ENCODE results near the gene PGD. TPM values are rescaled to one million over a fixed set of nuclear protein-coding genes. Genes with fewer than 3 reads are reported as not detected.

PGD gene
- total RNA-seq, 1 donor from 2014 or later: 199 TPM

DNA sequence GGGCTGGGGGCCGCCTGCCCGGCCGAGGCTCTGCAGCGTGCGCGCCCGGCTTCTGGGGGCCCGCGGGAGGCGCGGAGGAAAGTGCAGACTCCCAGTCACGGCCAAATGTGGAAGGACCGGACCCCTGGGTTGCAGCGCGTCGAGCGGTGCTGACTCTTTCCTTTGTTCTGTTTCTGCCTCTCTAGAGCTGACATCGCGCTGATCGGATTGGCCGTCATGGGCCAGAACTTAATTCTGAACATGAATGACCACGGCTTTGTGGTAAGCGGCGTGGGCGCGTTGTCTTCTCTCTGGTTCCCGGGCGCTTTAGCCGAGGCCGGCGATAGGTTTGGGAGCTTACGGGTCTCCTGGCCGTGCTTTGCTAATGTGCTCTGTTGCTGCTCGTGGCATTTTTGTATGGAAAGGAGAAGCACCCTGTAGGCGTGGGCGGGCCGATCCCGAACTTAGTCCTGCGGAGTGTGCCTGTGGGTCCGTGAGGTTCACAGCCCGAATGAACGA lies 629 bp downstream of the PGD start:
- peaks cover 43% of the 10 kb centered on the region for H3K4me1 Mint-ChIP-seq (ENCODE audit: unreplicated experiment)
- H3K36me3 Mint-ChIP-seq (ENCODE audit: unreplicated experiment): peaks cover 19% of the 10 kb centered on the region
- no peaks in the 10 kb centered on the region for H3K27me3 Mint-ChIP-seq (ENCODE audit: unreplicated experiment)
- no peaks in the 10 kb centered on the region for H3K9me3 Mint-ChIP-seq (ENCODE audit: unreplicated experiment)
- TF ChIP-seq, protein P1, sequence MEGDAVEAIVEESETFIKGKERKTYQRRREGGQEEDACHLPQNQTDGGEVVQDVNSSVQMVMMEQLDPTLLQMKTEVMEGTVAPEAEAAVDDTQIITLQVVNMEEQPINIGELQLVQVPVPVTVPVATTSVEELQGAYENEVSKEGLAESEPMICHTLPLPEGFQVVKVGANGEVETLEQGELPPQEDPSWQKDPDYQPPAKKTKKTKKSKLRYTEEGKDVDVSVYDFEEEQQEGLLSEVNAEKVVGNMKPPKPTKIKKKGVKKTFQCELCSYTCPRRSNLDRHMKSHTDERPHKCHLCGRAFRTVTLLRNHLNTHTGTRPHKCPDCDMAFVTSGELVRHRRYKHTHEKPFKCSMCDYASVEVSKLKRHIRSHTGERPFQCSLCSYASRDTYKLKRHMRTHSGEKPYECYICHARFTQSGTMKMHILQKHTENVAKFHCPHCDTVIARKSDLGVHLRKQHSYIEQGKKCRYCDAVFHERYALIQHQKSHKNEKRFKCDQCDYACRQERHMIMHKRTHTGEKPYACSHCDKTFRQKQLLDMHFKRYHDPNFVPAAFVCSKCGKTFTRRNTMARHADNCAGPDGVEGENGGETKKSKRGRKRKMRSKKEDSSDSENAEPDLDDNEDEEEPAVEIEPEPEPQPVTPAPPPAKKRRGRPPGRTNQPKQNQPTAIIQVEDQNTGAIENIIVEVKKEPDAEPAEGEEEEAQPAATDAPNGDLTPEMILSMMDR (IDR thresholded peaks at IDR 0.05): no peak
- H3K27ac Mint-ChIP-seq (ENCODE audit: unreplicated experiment): peak overlapping the region; percentile 90
- no peak for DNase-seq (ENCODE audit: extremely low spot score, unreplicated experiment)
- peak overlapping the region; percentile 91 for H3K4me3 Mint-ChIP-seq (ENCODE audit: unreplicated experiment)

DNA sequence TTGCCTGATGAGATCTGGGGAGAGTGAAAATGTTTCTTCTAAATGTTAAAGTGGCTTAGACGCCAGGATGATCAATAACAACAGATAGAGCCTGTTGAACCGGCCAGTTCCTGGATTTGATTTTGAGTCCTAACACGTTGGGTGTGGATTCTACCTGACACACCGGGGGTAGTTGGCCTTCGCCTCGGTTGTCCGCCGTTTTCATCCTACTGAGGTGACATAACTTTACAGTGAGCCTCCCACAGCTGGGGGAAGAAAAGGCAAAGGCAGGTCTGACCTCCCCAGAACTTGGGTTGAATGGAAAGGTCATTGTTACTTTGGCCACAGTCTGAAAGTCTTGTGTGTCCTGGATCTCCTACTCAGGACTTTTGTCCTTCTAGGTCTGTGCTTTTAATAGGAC lies 1.1 kb downstream of the PGD start:
- Mint-ChIP-seq H3K9me3 (ENCODE audit: unreplicated experiment) (no peaks in the 10 kb centered on the region), H3K36me3 (ENCODE audit: unreplicated experiment) (peaks cover 19% of the 10 kb centered on the region), H3K4me3 (ENCODE audit: unreplicated experiment) (peak overlapping the region; percentile 91), H3K27me3 (ENCODE audit: unreplicated experiment) (no peaks in the 10 kb centered on the region), H3K27ac (ENCODE audit: unreplicated experiment) (peak overlapping the region; percentile 90), H3K4me1 (ENCODE audit: unreplicated experiment) (peaks cover 43% of the 10 kb centered on the region)
- DNase-seq (ENCODE audit: extremely low spot score, unreplicated experiment): no peak
- TF ChIP-seq, protein P1 (IDR thresholded peaks at IDR 0.05): no peak

DNA sequence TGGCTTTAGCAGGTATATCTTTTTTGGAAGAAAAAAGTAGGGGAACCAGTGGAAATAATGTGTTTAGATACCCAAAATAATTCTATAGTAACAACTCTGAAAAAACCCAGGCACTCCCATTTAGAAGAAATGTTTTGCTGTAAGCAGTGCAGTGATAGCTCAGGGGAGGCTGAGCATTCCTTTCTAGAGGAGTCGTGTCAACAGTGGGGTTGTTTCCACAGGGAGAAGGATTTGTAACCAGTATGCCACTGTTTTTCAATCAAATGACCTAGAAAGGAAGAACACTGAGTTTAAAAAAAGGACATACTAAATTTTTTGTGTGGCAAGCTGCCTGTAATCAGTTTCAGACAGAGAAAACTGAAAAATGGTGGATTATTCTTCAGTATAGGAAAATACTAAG lies 2.4 kb downstream of the PGD start:
- H3K4me3 Mint-ChIP-seq (ENCODE audit: unreplicated experiment): peak overlapping the region; percentile 91
- TF ChIP-seq, protein P1 (IDR thresholded peaks at IDR 0.05): no peak
- DNase-seq (ENCODE audit: extremely low spot score, unreplicated experiment): no peak
- no peaks in the 10 kb centered on the region for H3K9me3 Mint-ChIP-seq (ENCODE audit: unreplicated experiment)
- H3K27ac Mint-ChIP-seq (ENCODE audit: unreplicated experiment): peak overlapping the region; percentile 85
- peaks cover 43% of the 10 kb centered on the region for H3K4me1 Mint-ChIP-seq (ENCODE audit: unreplicated experiment)
- H3K36me3 Mint-ChIP-seq (ENCODE audit: unreplicated experiment): peaks cover 19% of the 10 kb centered on the region
- H3K27me3 Mint-ChIP-seq (ENCODE audit: unreplicated experiment): no peaks in the 10 kb centered on the region

DNA sequence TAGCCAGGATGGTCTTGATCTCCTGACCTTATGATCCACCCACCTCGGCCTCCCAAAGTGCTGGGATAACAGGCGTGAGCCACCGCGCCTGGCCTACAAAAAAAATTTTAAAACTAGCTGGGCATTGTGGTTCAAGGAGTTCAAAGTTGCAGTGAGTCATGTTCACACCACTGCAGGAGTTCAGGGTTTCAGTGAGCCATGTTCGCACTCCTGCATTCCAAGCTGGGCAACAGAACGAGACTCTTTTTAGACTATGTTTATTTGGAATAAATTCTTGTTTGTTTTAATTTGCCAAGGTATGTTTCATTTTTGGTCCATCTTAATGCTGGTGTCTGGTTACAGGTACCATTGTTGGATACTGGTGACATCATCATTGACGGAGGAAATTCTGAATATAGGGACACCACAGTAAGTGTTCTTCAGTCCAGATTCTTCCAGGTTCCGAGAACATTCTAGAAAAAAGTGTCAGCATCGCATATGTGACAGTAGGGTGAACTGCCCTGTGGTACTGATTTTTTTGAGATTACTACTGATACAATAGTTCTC lies 3.9 kb downstream of the PGD start:
- Mint-ChIP-seq H3K27me3 (ENCODE audit: unreplicated experiment) (no peaks in the 10 kb centered on the region), H3K36me3 (ENCODE audit: unreplicated experiment) (peaks cover 28% of the 10 kb centered on the region), H3K27ac (ENCODE audit: unreplicated experiment) (peak overlapping the region; percentile 27), H3K4me1 (ENCODE audit: unreplicated experiment) (peaks cover 41% of the 10 kb centered on the region), H3K4me3 (ENCODE audit: unreplicated experiment) (no peak overlapping the region), H3K9me3 (ENCODE audit: unreplicated experiment) (no peaks in the 10 kb centered on the region)
- TF ChIP-seq, protein P1 (IDR thresholded peaks at IDR 0.05): no peak
- no peak for DNase-seq (ENCODE audit: extremely low spot score, unreplicated experiment)

DNA sequence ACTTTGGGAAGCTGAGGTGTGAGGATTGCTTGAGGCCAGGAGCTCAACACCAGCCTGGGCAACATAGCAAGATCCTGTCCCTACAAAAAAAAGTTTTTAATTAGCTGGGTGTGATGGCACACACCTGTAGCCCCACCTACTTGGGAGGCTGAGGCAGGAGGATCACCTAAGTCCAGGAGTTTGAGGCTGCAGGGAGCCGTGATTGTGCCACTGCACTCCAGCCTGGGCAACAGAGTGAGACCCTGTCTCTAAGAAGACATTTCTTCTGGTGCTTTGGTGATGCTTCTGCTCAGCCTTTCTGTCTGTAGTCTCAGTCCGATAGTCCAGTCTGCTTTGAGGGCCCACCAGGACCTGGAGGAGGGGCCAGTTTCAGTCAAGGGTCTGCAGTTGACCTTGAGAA lies 8.3 kb downstream of the PGD start:
- Mint-ChIP-seq H3K36me3 (ENCODE audit: unreplicated experiment) (peaks cover 44% of the 10 kb centered on the region), H3K27me3 (ENCODE audit: unreplicated experiment) (no peaks in the 10 kb centered on the region), H3K4me3 (ENCODE audit: unreplicated experiment) (no peak overlapping the region), H3K9me3 (ENCODE audit: unreplicated experiment) (no peaks in the 10 kb centered on the region), H3K27ac (ENCODE audit: unreplicated experiment) (no peak overlapping the region), H3K4me1 (ENCODE audit: unreplicated experiment) (peaks cover 11% of the 10 kb centered on the region)
- TF ChIP-seq, protein P1 (IDR thresholded peaks at IDR 0.05): no peak
- DNase-seq (ENCODE audit: extremely low spot score, unreplicated experiment): no peak

Measured in osteocyte (in vitro differentiated cells).